GM12892 (cell line): ENCODE measurements around the gene RNF115.
"Not testable (repeated sequence)": the region's sequence is repeated elsewhere in the genome, so short reads cannot be mapped to it uniquely, and the experiment has no call there.

Experiments used
- POLR2A ChIP-seq: IDR thresholded peaks from 2 replicates; pipeline ENCODE4 v1.6.1; 2011; ENCODE audit warnings: low read depth, low read length, control low read depth
- POLR2AphosphoS5 ChIP-seq: IDR thresholded peaks from 2 replicates; pipeline ENCODE4 v1.6.1; 2011; ENCODE audit warnings: low read depth, low read length, control low read depth
- TAF1 ChIP-seq: IDR thresholded peaks from 2 replicates; pipeline ENCODE4 v1.6.1; 2011; ENCODE audit warnings: low read depth, mild to moderate bottlenecking, control low read depth, low read length, borderline replicate concordance

- not testable (repeated sequence) for TF ChIP-seq POLR2A, TAF1, POLR2AphosphoS5
These were observed 105.4 kb downstream of the RNF115 start for GRCh38 chr1:145718465-145718864.
